OCI-LY3 (cell line): ENCODE results near the gene PTCD3.

Experiments used
- H2AFZ ChIP-seq: fragments of 200-600, 300-600 bp; shearing (Covaris generic); 2 replicates; pipeline ENCODE4 v1.6.0; 2014; ENCODE audit warnings: antibody characterized with exemption, low read depth, low read length
- H3K27ac ChIP-seq: fragments of 200-600, 300-600 bp; sonication (generic); 2 replicates; pipeline ENCODE4 v1.5.1; 2014; ENCODE audit warnings: mild to moderate bottlenecking, low read length, moderate library complexity, mixed read lengths
- H3K27me3 ChIP-seq: fragments of 200-600, 300-600 bp; sonication (generic); 2 replicates; pipeline ENCODE4 v1.6.1; 2014; ENCODE audit warnings: low read depth, low read length, mixed read lengths
- H3K36me3 ChIP-seq: fragments of 200-600, 300-600 bp; sonication (generic); replicated peaks from 2 replicates; pipeline ENCODE3; 2014; ENCODE audit warnings: low read depth, low read length, mixed read lengths
- H3K4me1 ChIP-seq: fragments of 300-600, 200-600 bp; sonication (generic); 2 replicates; pipeline ENCODE4 v1.6.1; 2014; ENCODE audit warnings: low read length, mixed read lengths
- H3K4me2 ChIP-seq: fragments of 200-600, 300-600 bp; sonication (generic); 2 replicates; pipeline ENCODE4 v1.6.1; 2014; ENCODE audit warnings: low read length, mixed read lengths
- H3K4me3 ChIP-seq: fragments of 300-600, 200-600 bp; sonication (generic); 2 replicates; pipeline ENCODE4 v1.5.1; 2014; ENCODE audit warnings: antibody characterized with exemption, mild to moderate bottlenecking, low read length, moderate library complexity
- H3K79me2 ChIP-seq: fragments of 300-600, 200-600 bp; shearing (Covaris generic); 2 replicates; pipeline ENCODE4 v1.6.1; 2014; ENCODE audit warnings: mild to moderate bottlenecking, low read length, mixed read lengths
- H3K9ac ChIP-seq: fragments of 300-600, 200-600 bp; shearing (Covaris generic); 2 replicates; pipeline ENCODE4 v1.6.0; 2014; ENCODE audit warnings: mild to moderate bottlenecking, low read length, moderate library complexity
- H3K9me3 ChIP-seq: fragments of 200-600, 300-600 bp; shearing (Covaris generic); 2 replicates; pipeline ENCODE4 v1.6.1; 2014; ENCODE audit warnings: low read length, mixed read lengths; ENCODE audit not compliant: insufficient read depth
- H4K20me1 ChIP-seq: fragments of 200-600, 300-600 bp; sonication (generic); 2 replicates; pipeline ENCODE4 v1.6.1; 2016; ENCODE audit warnings: low read length, mixed read lengths; ENCODE audit not compliant: insufficient read depth
- EZH2phosphoT487 ChIP-seq: fragments of 200-600 bp; shearing (Covaris generic); IDR thresholded peaks from 2 replicates; pipeline ENCODE4 v1.6.1; 2018; ENCODE audit warnings: antibody characterized with exemption, mixed run types, low read depth
- TF ChIP-seq, protein P1 (sequence below): fragments of 200-600, 300-600 bp; sonication (generic); IDR thresholded peaks from 2 replicates; pipeline ENCODE4 v1.5.1; 2014; ENCODE audit warnings: antibody characterized with exemption, low read length, low read depth

PTCD3 gene

GRCh38 chr2:86160156-86160952 lies 54.3 kb downstream of the PTCD3 start:
- Histone ChIP-seq H3K27me3 (no peaks in the 10 kb centered on the region), H3K4me3 (no peak overlapping the region), H3K4me1 (no peaks in the 10 kb centered on the region), H3K36me3 (peaks cover 47% of the 10 kb centered on the region), H3K4me2 (no peak overlapping the region), H3K27ac (no peak overlapping the region), H3K9me3 (no peaks in the 10 kb centered on the region), H3K9ac (no peak overlapping the region), H2AFZ (no peak overlapping the region), H3K79me2 (no peaks in the 10 kb centered on the region), H4K20me1 (no peaks in the 10 kb centered on the region)
- no peak for TF ChIP-seq EZH2phosphoT487
- TF ChIP-seq, protein P1, sequence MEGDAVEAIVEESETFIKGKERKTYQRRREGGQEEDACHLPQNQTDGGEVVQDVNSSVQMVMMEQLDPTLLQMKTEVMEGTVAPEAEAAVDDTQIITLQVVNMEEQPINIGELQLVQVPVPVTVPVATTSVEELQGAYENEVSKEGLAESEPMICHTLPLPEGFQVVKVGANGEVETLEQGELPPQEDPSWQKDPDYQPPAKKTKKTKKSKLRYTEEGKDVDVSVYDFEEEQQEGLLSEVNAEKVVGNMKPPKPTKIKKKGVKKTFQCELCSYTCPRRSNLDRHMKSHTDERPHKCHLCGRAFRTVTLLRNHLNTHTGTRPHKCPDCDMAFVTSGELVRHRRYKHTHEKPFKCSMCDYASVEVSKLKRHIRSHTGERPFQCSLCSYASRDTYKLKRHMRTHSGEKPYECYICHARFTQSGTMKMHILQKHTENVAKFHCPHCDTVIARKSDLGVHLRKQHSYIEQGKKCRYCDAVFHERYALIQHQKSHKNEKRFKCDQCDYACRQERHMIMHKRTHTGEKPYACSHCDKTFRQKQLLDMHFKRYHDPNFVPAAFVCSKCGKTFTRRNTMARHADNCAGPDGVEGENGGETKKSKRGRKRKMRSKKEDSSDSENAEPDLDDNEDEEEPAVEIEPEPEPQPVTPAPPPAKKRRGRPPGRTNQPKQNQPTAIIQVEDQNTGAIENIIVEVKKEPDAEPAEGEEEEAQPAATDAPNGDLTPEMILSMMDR: no peak

DNA sequence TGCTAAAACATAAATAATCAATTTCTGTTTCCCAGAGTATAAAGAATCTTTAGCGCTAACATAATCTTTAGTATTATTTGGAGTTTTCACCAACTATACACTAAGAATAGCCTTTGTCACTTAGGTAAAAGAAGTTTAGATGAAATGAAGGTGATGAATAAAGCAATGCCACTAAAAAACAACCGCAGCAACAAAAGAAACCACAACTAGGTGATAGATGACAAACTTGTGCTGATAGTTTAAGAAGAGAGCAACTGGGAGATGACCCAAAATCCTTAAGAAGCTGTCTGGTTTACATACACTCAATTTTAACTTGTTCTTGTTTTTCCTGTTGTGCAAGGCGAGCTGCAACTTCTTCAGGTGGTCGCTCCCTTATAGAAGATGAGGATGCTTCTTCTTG lies 64.4 kb downstream of the PTCD3 start:
- Histone ChIP-seq H3K9ac (no peak overlapping the region), H3K4me1 (peaks cover 10% of the 10 kb centered on the region), H4K20me1 (0 out of 2 replicates have a peak, but pooled peaks cover 4% of the 10 kb centered on the region), H2AFZ (no peak overlapping the region), H3K4me2 (no peak overlapping the region), H3K36me3 (peaks cover 17% of the 10 kb centered on the region), H3K27ac (no peak overlapping the region), H3K4me3 (no peak overlapping the region), H3K9me3 (no peaks in the 10 kb centered on the region), H3K79me2 (peaks cover 6% of the 10 kb centered on the region; the same call in 1 of the 2 replicates), H3K27me3 (no peaks in the 10 kb centered on the region)
- no peak for TF ChIP-seq EZH2phosphoT487
- TF ChIP-seq, protein P1: no peak

DNA sequence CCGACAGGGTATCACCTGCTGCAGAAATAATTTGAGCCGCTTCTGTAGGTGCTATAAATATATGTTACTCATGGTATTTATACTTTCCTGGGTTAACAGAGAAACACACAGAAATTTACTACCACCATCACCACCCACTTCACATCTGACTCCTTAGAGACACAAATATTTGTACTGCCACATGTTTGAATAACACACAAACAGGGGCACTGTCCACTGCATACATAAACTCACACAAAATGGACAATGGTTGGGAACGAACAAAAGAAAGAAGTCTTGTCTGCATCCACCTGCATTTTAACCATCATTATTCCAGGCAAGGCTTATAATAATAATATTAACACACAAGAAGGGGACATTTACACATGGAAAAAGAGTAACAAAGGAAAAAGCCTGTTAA lies 65.3 kb downstream of the PTCD3 start:
- 0 out of 2 replicates have a peak, but pooled peaks cover 4% of the 10 kb centered on the region for H4K20me1 ChIP-seq
- TF ChIP-seq EZH2phosphoT487: no peak
- TF ChIP-seq, protein P1: no peak
- H3K9ac ChIP-seq: no peak overlapping the region
- peaks cover 18% of the 10 kb centered on the region for H3K36me3 ChIP-seq
- H3K79me2 ChIP-seq: peaks cover 14% of the 10 kb centered on the region
- no peak overlapping the region for H3K27ac ChIP-seq
- H3K4me1 ChIP-seq: peaks cover 10% of the 10 kb centered on the region
- no peaks in the 10 kb centered on the region for H3K9me3 ChIP-seq
- H2AFZ ChIP-seq: no peak overlapping the region
- no peak overlapping the region for H3K4me3 ChIP-seq
- no peaks in the 10 kb centered on the region for H3K27me3 ChIP-seq
- H3K4me2 ChIP-seq: no peak overlapping the region

- peaks cover 22% of the 10 kb centered on the region for H3K79me2 ChIP-seq
Observed at GRCh38 chr2:86172610-86173009, 66.6 kb downstream of the PTCD3 start.

More at GRCh38 chr2:86172610-86173009, 66.6 kb downstream of the PTCD3 start:
- H3K4me2 ChIP-seq: no peak overlapping the region
- no peak overlapping the region for H3K4me3 ChIP-seq
- peaks cover 10% of the 10 kb centered on the region for H3K4me1 ChIP-seq
- H3K9ac ChIP-seq: no peak overlapping the region
- TF ChIP-seq EZH2phosphoT487: no peak
- TF ChIP-seq, protein P1: no peak
- H3K36me3 ChIP-seq: peaks cover 26% of the 10 kb centered on the region
- H3K27ac ChIP-seq: no peak overlapping the region
- 0 out of 2 replicates have a peak, but pooled peaks cover 4% of the 10 kb centered on the region for H4K20me1 ChIP-seq
- H3K9me3 ChIP-seq: no peaks in the 10 kb centered on the region
- H3K27me3 ChIP-seq: no peaks in the 10 kb centered on the region
- H2AFZ ChIP-seq: no peak overlapping the region
